OCI-LY7 (cell line): ENCODE measurements around the gene CRYBG2. TPM values are rescaled to one million over a fixed set of nuclear protein-coding genes. Genes with fewer than 3 reads are reported as not detected.
"Not testable (repeated sequence)": the region's sequence is repeated elsewhere in the genome, so short reads cannot be mapped to it uniquely, and the experiment has no call there.

Experiments used
- BruUV-seq: library from RNA; stranded (reverse); fragments of 400-500 nt; replicated peaks from 2 replicates; lab custom pipeline; 2021; lab: Mats Ljungman, UMichigan
- CTCF ChIA-PET: fragments of 300-600 bp; sonication (Branson Sonifier 250); formaldehyde crosslinking; loops from one replicate; lab custom pipeline; 2022; ENCODE audit warnings: antibody characterized with exemption; ENCODE audit not compliant: unreplicated experiment; lab: Charles Lee
- POLR2A ChIA-PET: fragments of 300-600 bp; sonication (Branson Sonifier 250); formaldehyde crosslinking; loops from one replicate; lab custom pipeline; 2022; ENCODE audit warnings: antibody characterized with exemption; lab: Charles Lee
- DNase-seq: peaks from one replicate; pipeline ENCODE4 v3.0.0-alpha.2; 2015; ENCODE audit warnings: low spot score
- H2AFZ ChIP-seq: fragments of 200-600 bp; sonication (generic), shearing (Covaris generic); 2 replicates; pipeline ENCODE4 v1.6.1; 2014; ENCODE audit warnings: mild to moderate bottlenecking, antibody characterized with exemption, low read length, moderate library complexity
- H3K27ac ChIP-seq: fragments of 200-600 bp; sonication (generic); 2 replicates; pipeline ENCODE4 v1.5.1; 2014; ENCODE audit warnings: mixed run types, low read depth, mild to moderate bottlenecking, moderate library complexity, low read length, inconsistent platforms; ENCODE audit not compliant: poor library complexity, severe bottlenecking
- H3K36me3 ChIP-seq: fragments of 200-600 bp; sonication (generic); 2 replicates; pipeline ENCODE4 v1.6.1; 2014; ENCODE audit warnings: mild to moderate bottlenecking, antibody characterized with exemption, low read length, moderate library complexity, mixed read lengths; ENCODE audit not compliant: insufficient read depth
- H3K4me1 ChIP-seq: fragments of 200-600 bp; sonication (generic); 2 replicates; pipeline ENCODE4 v1.5.1; 2014; ENCODE audit warnings: mild to moderate bottlenecking, low read length; ENCODE audit not compliant: insufficient read depth, poor library complexity, severe bottlenecking
- H3K4me2 ChIP-seq: fragments of 200-600 bp; sonication (generic); 2 replicates; pipeline ENCODE4 v1.6.1; 2014; ENCODE audit warnings: mild to moderate bottlenecking, low read length
- H3K4me3 ChIP-seq: fragments of 200-600 bp; sonication (generic); 2 replicates; pipeline ENCODE4 v1.5.1; 2014; ENCODE audit warnings: mild to moderate bottlenecking, low read depth, low read length; ENCODE audit not compliant: poor library complexity, severe bottlenecking
- H3K79me2 ChIP-seq: fragments of 200-600 bp; sonication (generic); 2 replicates; pipeline ENCODE4 v1.6.1; 2016; ENCODE audit warnings: low read depth, mild to moderate bottlenecking, low read length, moderate library complexity, mixed read lengths; ENCODE audit not compliant: insufficient read depth
- H3K9me2 ChIP-seq: fragments of 200-600 bp; sonication (generic); 2 replicates; pipeline ENCODE4 v1.6.1; 2016; ENCODE audit warnings: mild to moderate bottlenecking, low read length, mixed read lengths; ENCODE audit not compliant: insufficient read depth
- H3K9me3 ChIP-seq: fragments of 200-600 bp; sonication (generic); 2 replicates; pipeline ENCODE4 v1.6.1; 2014; ENCODE audit warnings: mild to moderate bottlenecking, mixed run types, low read length, mixed read lengths
- H4K20me1 ChIP-seq: fragments of 200-600 bp; sonication (generic); 2 replicates; pipeline ENCODE4 v1.6.1; 2014; ENCODE audit warnings: mild to moderate bottlenecking, antibody characterized with exemption, low read length, moderate library complexity, mixed read lengths; ENCODE audit not compliant: insufficient read depth
- EZH2phosphoT487 ChIP-seq: fragments of 200-600 bp; sonication (generic); IDR thresholded peaks from 2 replicates; pipeline ENCODE4 v1.6.1; 2018; ENCODE audit warnings: low read depth, borderline replicate concordance, mild to moderate bottlenecking, mixed run types, antibody characterized with exemption, low read length, moderate library complexity, mixed read lengths
- intact Hi-C: fragments of 100-400 bp; cut with micrococcal nuclease; formaldehyde crosslinking; loops from one replicate; pipeline ENCODE4 v1.10.0; 2022; ENCODE audit not compliant: unreplicated experiment
- total RNA-seq, 2 experiments: library from RNA; depleted of rRNA in 1 of 2; stranded (reverse); fragments of >200 nt in 1 of 2; shearing (Covaris generic) in 1 of 2; gene quantifications; 2 replicates each; pipeline ENCODE4 v1.2.3, GENCODE V29; 2014 to 2022
- TF ChIP-seq, protein P1 (sequence below): fragments of 200-600 bp; sonication (generic); conservative IDR thresholded peaks from 2 replicates; pipeline ENCODE4 v1.5.1; 2014; ENCODE audit warnings: mild to moderate bottlenecking, antibody characterized with exemption, low read length, moderate library complexity, mixed read lengths

Gene CRYBG2
- total RNA-seq, 2 experiments from 2014 or later: 1.3 to 5.5 TPM

DNA sequence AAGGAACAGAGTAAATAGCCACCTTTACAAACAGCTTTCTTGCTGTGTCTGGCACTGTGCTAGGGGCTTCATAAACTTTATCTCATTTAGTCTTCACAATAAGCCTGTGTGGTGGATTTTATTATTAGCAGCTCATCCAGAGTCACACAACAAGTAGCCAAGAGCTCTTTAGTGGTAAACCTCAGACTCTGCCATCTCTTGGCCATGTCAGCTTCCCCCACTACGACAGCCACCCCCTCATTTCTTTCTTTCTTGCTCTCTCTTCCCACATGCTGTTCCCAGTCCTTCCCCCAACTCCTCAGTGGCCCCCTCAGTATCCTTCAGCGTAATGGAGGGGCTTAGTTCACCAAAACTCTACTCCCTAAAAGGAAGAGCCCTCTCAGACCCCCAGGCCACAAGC is 19.9 kb upstream of the CRYBG2 start:
- no peak for TF ChIP-seq EZH2phosphoT487
- TF ChIP-seq, protein P1, sequence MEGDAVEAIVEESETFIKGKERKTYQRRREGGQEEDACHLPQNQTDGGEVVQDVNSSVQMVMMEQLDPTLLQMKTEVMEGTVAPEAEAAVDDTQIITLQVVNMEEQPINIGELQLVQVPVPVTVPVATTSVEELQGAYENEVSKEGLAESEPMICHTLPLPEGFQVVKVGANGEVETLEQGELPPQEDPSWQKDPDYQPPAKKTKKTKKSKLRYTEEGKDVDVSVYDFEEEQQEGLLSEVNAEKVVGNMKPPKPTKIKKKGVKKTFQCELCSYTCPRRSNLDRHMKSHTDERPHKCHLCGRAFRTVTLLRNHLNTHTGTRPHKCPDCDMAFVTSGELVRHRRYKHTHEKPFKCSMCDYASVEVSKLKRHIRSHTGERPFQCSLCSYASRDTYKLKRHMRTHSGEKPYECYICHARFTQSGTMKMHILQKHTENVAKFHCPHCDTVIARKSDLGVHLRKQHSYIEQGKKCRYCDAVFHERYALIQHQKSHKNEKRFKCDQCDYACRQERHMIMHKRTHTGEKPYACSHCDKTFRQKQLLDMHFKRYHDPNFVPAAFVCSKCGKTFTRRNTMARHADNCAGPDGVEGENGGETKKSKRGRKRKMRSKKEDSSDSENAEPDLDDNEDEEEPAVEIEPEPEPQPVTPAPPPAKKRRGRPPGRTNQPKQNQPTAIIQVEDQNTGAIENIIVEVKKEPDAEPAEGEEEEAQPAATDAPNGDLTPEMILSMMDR: no peak
- ChIA-PET POLR2A (interaction anchor here (0.6 kb wide), 1 partner anchor 23 kb away, joined by 3 read pairs; no protein-coding TSS in a partner anchor), CTCF (interaction anchor here (0.8 kb wide), 1 partner anchor 11 kb away, joined by 3 read pairs; no protein-coding TSS in a partner anchor)
- no peaks in the 10 kb centered on the region for H3K9me2 ChIP-seq
- no peaks in the 10 kb centered on the region for H4K20me1 ChIP-seq
- H3K79me2 ChIP-seq: no peaks in the 10 kb centered on the region
- intact Hi-C loops: no loop called here
- no peak overlapping the region for H2AFZ ChIP-seq
- no peak overlapping the region for H3K4me2 ChIP-seq
- H3K9me3 ChIP-seq: no peaks in the 10 kb centered on the region
- BruUV-seq: no TSS peak
- no peaks in the 10 kb centered on the region for H3K4me1 ChIP-seq
- H3K27ac ChIP-seq: no peak overlapping the region
- H3K36me3 ChIP-seq: no peaks in the 10 kb centered on the region
- no peak for DNase-seq
- H3K4me3 ChIP-seq: no peak overlapping the region

DNA sequence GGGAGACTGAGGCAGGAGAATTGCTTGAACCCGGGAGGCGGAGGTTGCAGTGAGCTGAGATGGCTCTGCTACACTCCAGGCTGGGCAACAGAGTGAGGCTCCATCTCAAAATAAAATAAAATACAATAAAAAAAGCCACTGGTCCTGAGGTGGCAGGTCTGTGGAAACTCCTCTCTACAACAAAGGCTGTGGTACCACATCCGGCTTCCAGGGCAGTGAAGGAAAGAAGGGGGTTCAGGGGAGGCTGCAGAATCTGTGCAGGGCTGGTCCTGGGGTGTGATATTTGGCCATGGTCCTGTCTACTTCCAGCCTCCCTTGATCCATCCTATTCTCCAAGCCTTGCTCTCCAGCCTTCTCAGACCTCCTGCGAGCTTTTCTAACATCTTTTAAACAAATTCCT is 19.4 kb upstream of the CRYBG2 start:
- intact Hi-C loops: no loop called here
- Histone ChIP-seq H3K27ac (no peak overlapping the region), H3K79me2 (no peaks in the 10 kb centered on the region), H3K4me1 (no peaks in the 10 kb centered on the region), H2AFZ (no peak overlapping the region), H3K4me2 (no peak overlapping the region), H3K9me3 (no peaks in the 10 kb centered on the region), H3K36me3 (no peaks in the 10 kb centered on the region), H4K20me1 (no peaks in the 10 kb centered on the region), H3K9me2 (no peaks in the 10 kb centered on the region), H3K4me3 (no peak overlapping the region)
- CTCF ChIA-PET: interaction anchor here (0.5 to 0.8 kb wide), 2 partner anchors 11 to 116 kb away, joined by 3 to 7 read pairs; no protein-coding TSS in a partner anchor
- BruUV-seq: no TSS peak
- DNase-seq: no peak
- POLR2A ChIA-PET: interaction anchor here (0.6 to 0.7 kb wide), 2 partner anchors 24 to 25 kb away, joined by 3 to 4 read pairs; no protein-coding TSS in a partner anchor
- TF ChIP-seq, protein P1: no peak
- no peak for TF ChIP-seq EZH2phosphoT487

DNA sequence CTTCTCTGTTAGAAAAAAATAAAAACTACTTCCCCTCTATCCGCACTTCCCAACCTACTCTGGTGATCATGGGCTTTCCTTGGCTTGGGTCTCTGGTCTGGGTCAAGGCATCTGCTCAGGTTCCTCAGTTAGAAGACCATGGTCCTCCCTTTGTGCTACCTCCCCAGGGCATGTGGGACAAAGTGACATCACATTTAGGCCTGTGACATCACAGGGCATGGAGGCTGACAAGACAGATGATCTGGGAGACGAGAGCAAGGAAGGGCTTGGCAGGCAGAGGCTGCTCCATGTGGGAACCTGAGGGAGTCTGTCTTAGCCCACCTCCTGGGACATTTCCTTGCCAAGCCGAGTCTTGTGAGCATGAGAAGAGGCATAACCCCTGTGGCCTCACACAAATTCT is 18.7 kb upstream of the CRYBG2 start, which contains the start of gene ZNF683:
ZNF683 (minus strand) TSS at position 140 of the 400 bp plus-strand sequence. CDS start 4,179 bp downstream, outside the sequence.
- H4K20me1 ChIP-seq, BruUV-seq, H3K4me1 ChIP-seq, H3K9me2 ChIP-seq, H2AFZ ChIP-seq, intact Hi-C loops, H3K27ac ChIP-seq, H3K9me3 ChIP-seq, H3K79me2 ChIP-seq, H3K4me2 ChIP-seq, H3K4me3 ChIP-seq, DNase-seq, POLR2A ChIA-PET, H3K36me3 ChIP-seq: not testable (repeated sequence)
- CTCF ChIA-PET: interaction anchor here (0.5 kb wide), 1 partner anchor 116 kb away, joined by 7 read pairs; no protein-coding TSS in a partner anchor
